Glomerular visceral epithelial cell (primary cell): ENCODE data around the gene CYB5R4.

Source experiments
- DNase-seq: peaks from one replicate; pipeline ENCODE4 v3.0.0-alpha.2; 2016; ENCODE audit errors: extremely low spot score

CYB5R4 gene

GRCh38 chr6:83859410-83860358 is at the start of gene CYB5R4:
Gene CYB5R4, plus strand, starts transcription at chr6:83859689. Its CDS starts 94 bp downstream, at chr6:83859783.
- DNase-seq: peak; percentile 96

GRCh38 chr6:83812595-83812994 is 46.9 kb upstream of the CYB5R4 start:
- DNase-seq: no peak

GRCh38 chr6:83815631-83816272 is 43.7 kb upstream of the CYB5R4 start:
- DNase-seq: peak; percentile 8

GRCh38 chr6:83822629-83823169 is 36.8 kb upstream of the CYB5R4 start:
- DNase-seq: no peak

- DNase-seq: peak; percentile 9
These were observed 35.1 kb upstream of the CYB5R4 start for GRCh38 chr6:83824388-83824801.

GRCh38 chr6:83824831-83825230 is 34.7 kb upstream of the CYB5R4 start:
- no peak for DNase-seq

GRCh38 chr6:83827050-83827449 is 32.4 kb upstream of the CYB5R4 start:
- no peak for DNase-seq

GRCh38 chr6:83838727-83839126 is 20.8 kb upstream of the CYB5R4 start:
- no peak for DNase-seq

- no peak for DNase-seq
These were observed 15.3 kb upstream of the CYB5R4 start for GRCh38 chr6:83844170-83844569.

- no peak for DNase-seq
These were observed 13.2 kb upstream of the CYB5R4 start for GRCh38 chr6:83846291-83846690.

- no peak for DNase-seq
These were observed 12.3 kb upstream of the CYB5R4 start for GRCh38 chr6:83847179-83847578.

- no peak for DNase-seq
These were observed 10.4 kb upstream of the CYB5R4 start for GRCh38 chr6:83849127-83849526.

- DNase-seq: no peak
These were observed 9.9 kb upstream of the CYB5R4 start for GRCh38 chr6:83849610-83850009.

GRCh38 chr6:83852528-83853177 is 6.8 kb upstream of the CYB5R4 start:
- no peak for DNase-seq

GRCh38 chr6:83853178-83854000 is 6.1 kb upstream of the CYB5R4 start, which contains the start of gene RIPPLY2:
Gene RIPPLY2, plus strand, starts transcription at chr6:83853360. Its CDS starts 57 bp downstream, at chr6:83853417.
- peak; percentile 11 for DNase-seq

- DNase-seq: no peak
These were observed 5.4 kb upstream of the CYB5R4 start for GRCh38 chr6:83854001-83854501.

- no peak for DNase-seq
These were observed 4.7 kb upstream of the CYB5R4 start for GRCh38 chr6:83854766-83855165.

GRCh38 chr6:83860359-83860755 is 868 bp downstream of the CYB5R4 start:
- no peak for DNase-seq

- DNase-seq: no peak
These were observed 1.4 kb downstream of the CYB5R4 start for GRCh38 chr6:83860782-83861495.

- no peak for DNase-seq
These were observed 3.4 kb downstream of the CYB5R4 start for GRCh38 chr6:83862776-83863471.
